ENCODE measurements around the gene TMEM150A.

Gene TMEM150A

GRCh38 chr2:85558160-85558559 lies 44.3 kb downstream of the TMEM150A start:
- Histone ChIP-seq H3K4me1 (peaks cover 0 to 25% (median 17%) of the 10 kb centered on the region in 4 donors), H3K4me3 (no peak overlapping the region), H3K36me3 (peaks cover 10 to 53% (median 34%) of the 10 kb centered on the region in 3 donors), H3K9me3 (no peaks in the 10 kb centered on the region), H3K27me3 (no peaks in the 10 kb centered on the region), H3K27ac (no peak overlapping the region)
- no peak for TF ChIP-seq CTCF (IDR thresholded peaks at IDR 0.05)
- DNase-seq = no peak
- intact Hi-C loops (cut with DNase I; ENCODE audit: low total_unique reads) = no loop called here

GRCh38 chr2:85557130-85557529 lies 45.4 kb downstream of the TMEM150A start:
- no peak for DNase-seq
- peaks cover 20 to 64% (median 44%) of the 10 kb centered on the region in 3 donors for H3K36me3 ChIP-seq
- no peaks in the 10 kb centered on the region for H3K9me3 ChIP-seq
- no peak overlapping the region for H3K27ac ChIP-seq
- no peak for TF ChIP-seq CTCF (IDR thresholded peaks at IDR 0.05)
- peaks cover 0 to 23% (median 17%) of the 10 kb centered on the region in 4 donors for H3K4me1 ChIP-seq
- H3K27me3 ChIP-seq = no peaks in the 10 kb centered on the region
- no peak overlapping the region for H3K4me3 ChIP-seq
- intact Hi-C loops (cut with DNase I; ENCODE audit: low total_unique reads) = no loop called here

DNA sequence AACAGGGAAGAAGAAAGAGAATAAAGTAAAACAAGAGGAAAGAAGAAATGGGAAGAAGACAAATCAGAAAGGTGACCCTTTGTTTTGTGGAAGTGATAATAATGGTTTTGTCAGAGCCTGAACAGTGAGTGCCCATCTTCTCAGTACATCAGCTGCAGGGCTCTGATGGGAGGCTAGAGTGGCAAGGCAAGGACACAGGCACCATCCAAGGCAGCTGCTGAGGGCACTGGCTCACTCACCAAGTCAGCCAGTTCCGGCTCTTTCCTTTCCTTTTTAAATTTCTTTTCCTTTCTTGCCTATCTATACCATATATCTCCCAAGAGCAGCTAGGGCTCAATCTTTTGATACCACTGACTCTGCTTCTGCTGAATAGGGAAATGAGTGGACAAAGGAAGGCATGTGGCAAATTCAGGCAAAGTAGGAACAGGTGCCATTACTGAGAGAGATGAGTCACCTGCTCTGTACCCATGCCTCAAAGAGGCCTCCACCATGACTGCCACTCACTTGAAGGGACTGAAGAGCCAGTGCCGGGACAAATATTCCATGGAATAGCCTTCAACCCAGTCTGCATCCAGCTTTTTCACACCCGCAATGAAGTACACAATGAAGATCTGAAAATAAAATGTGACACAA lies 47.4 kb downstream of the TMEM150A start:
- TF ChIP-seq CTCF (IDR thresholded peaks at IDR 0.05) = no peak
- H3K4me3 ChIP-seq = no peak overlapping the region
- intact Hi-C loops (cut with DNase I; ENCODE audit: low total_unique reads) = no loop called here
- no peaks in the 10 kb centered on the region for H3K27me3 ChIP-seq
- no peak overlapping the region for H3K27ac ChIP-seq
- no peaks in the 10 kb centered on the region for H3K9me3 ChIP-seq
- H3K36me3 ChIP-seq = peaks cover 36 to 82% (median 62%) of the 10 kb centered on the region in 3 donors
- peaks cover 0 to 15% (median 6%) of the 10 kb centered on the region in 4 donors for H3K4me1 ChIP-seq
- no peak for DNase-seq

GRCh38 chr2:85553184-85553583 lies 49.3 kb downstream of the TMEM150A start:
- H3K27ac ChIP-seq = no peak overlapping the region
- no peaks in the 10 kb centered on the region for H3K4me1 ChIP-seq
- DNase-seq = no peak
- intact Hi-C loops (cut with DNase I; ENCODE audit: low total_unique reads) = loop anchor here (2.0 kb wide), 1 partner anchor 132 kb away; no protein-coding TSS in a partner anchor
- no peak for TF ChIP-seq CTCF (IDR thresholded peaks at IDR 0.05)
- no peaks in the 10 kb centered on the region for H3K9me3 ChIP-seq
- H3K4me3 ChIP-seq = no peak overlapping the region
- H3K27me3 ChIP-seq = no peaks in the 10 kb centered on the region
- peaks cover 38 to 82% (median 69%) of the 10 kb centered on the region in 3 donors for H3K36me3 ChIP-seq

- Histone ChIP-seq H3K27ac (peak overlapping the region in 1 of 2 donors; percentile 23), H3K4me1 (no peaks in the 10 kb centered on the region), H3K27me3 (no peaks in the 10 kb centered on the region), H3K4me3 (no peak overlapping the region), H3K36me3 (peaks cover 41 to 72% (median 66%) of the 10 kb centered on the region in 3 donors), H3K9me3 (no peaks in the 10 kb centered on the region)
- intact Hi-C loops (cut with DNase I; ENCODE audit: low total_unique reads) = loop anchor here (2.0 kb wide), 1 partner anchor 131 kb away; no protein-coding TSS in a partner anchor
- TF ChIP-seq CTCF (IDR thresholded peaks at IDR 0.05) = peak; percentile 86 to 95
- DNase-seq = peak; percentile 87 to 88
Observed at GRCh38 chr2:85551698-85552678, 50.5 kb downstream of the TMEM150A start.
